Stimulated activated naive CD8-positive, alpha-beta T cell treated with anti-CD3 and anti-CD28 coated beads, Interleukin-15, amount 100 ng/mL, for 72 hours (primary cell): ENCODE measurements around the gene PUDP.

Experiments
- ATAC-seq: fragments of 150-1000 bp; cut with Tn5 transposase; 2 replicates; pipeline ENCODE4 v1.10.0; 2021; ENCODE audit warnings: mild to moderate bottlenecking, moderate library complexity
- DNase-seq, 2 donors: peaks; one replicate each; pipeline ENCODE4 v3.0.0; 2021 to 2022
- H3K27ac Mint-ChIP-seq, 2 donors: one replicate each; pipeline ENCODE4 v1.8.0; 2022; ENCODE audit warnings: mild to moderate bottlenecking in 2 of 2, mixed read lengths in 2 of 2, moderate library complexity in 2 of 2
- H3K27me3 Mint-ChIP-seq: one replicate; pipeline ENCODE4 v1.8.0; 2022; ENCODE audit warnings: mixed read lengths
- H3K4me1 Mint-ChIP-seq: one replicate; pipeline ENCODE4 v1.8.0; 2022; ENCODE audit warnings: mild to moderate bottlenecking, mixed read lengths
- H3K4me3 Mint-ChIP-seq, 2 donors: one replicate each; pipeline ENCODE4 v1.8.0; 2022; ENCODE audit warnings: mild to moderate bottlenecking in 2 of 2, mixed read lengths in 2 of 2, moderate library complexity in 1 of 2
- H3K9me3 Mint-ChIP-seq, 2 donors: one replicate each; pipeline ENCODE4 v1.8.0; 2022; ENCODE audit warnings: mixed read lengths in 2 of 2

PUDP gene

GRCh38 chrX:7132335-7133049, 15.5 kb downstream of the PUDP start:
- no peak for DNase-seq
- Mint-ChIP-seq H3K9me3 (no peaks in the 10 kb centered on the region), H3K4me3 (peak overlapping the region in 1 of 2 donors; percentile 61), H3K27me3 (no peaks in the 10 kb centered on the region), H3K4me1 (peaks cover 10% of the 10 kb centered on the region), H3K27ac (peak overlapping the region in 1 of 2 donors; percentile 75)
- ATAC-seq: peak; percentile 79

GRCh38 chrX:7131621-7132020, 16.3 kb downstream of the PUDP start:
- no peak overlapping the region for H3K4me3 Mint-ChIP-seq
- H3K27ac Mint-ChIP-seq: no peak overlapping the region
- no peak for ATAC-seq
- H3K4me1 Mint-ChIP-seq: peaks cover 10% of the 10 kb centered on the region
- DNase-seq: no peak
- H3K9me3 Mint-ChIP-seq: no peaks in the 10 kb centered on the region
- H3K27me3 Mint-ChIP-seq: no peaks in the 10 kb centered on the region

- DNase-seq (no peak), ATAC-seq (no peak)
- Mint-ChIP-seq H3K9me3 (no peaks in the 10 kb centered on the region), H3K27me3 (no peaks in the 10 kb centered on the region), H3K4me3 (no peak overlapping the region), H3K27ac (no peak overlapping the region), H3K4me1 (no peaks in the 10 kb centered on the region)
Observed at GRCh38 chrX:7127056-7127455, 20.9 kb downstream of the PUDP start.

DNA sequence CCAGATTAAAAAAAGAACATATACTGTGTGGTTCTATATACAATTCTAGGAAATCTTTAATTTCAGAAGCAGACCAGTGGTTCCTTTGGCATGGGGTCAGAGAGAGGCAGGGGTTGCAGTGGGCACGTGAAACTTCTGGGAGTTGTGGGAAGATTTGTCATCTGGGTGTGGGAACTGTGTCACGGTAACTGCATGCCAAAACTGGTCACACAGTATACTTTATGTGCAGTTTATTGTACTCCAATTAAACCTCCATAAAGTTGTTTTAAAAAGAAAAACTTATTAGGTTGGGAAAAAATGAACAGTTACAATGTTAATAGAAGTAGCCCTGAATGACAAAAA, 27.1 kb downstream of the PUDP start:
- Mint-ChIP-seq H3K4me3 (no peak overlapping the region), H3K9me3 (no peaks in the 10 kb centered on the region), H3K27me3 (no peaks in the 10 kb centered on the region), H3K4me1 (peaks cover 11% of the 10 kb centered on the region), H3K27ac (peak overlapping the region in 1 of 2 donors; percentile 42)
- DNase-seq (no peak), ATAC-seq (no peak)

DNA sequence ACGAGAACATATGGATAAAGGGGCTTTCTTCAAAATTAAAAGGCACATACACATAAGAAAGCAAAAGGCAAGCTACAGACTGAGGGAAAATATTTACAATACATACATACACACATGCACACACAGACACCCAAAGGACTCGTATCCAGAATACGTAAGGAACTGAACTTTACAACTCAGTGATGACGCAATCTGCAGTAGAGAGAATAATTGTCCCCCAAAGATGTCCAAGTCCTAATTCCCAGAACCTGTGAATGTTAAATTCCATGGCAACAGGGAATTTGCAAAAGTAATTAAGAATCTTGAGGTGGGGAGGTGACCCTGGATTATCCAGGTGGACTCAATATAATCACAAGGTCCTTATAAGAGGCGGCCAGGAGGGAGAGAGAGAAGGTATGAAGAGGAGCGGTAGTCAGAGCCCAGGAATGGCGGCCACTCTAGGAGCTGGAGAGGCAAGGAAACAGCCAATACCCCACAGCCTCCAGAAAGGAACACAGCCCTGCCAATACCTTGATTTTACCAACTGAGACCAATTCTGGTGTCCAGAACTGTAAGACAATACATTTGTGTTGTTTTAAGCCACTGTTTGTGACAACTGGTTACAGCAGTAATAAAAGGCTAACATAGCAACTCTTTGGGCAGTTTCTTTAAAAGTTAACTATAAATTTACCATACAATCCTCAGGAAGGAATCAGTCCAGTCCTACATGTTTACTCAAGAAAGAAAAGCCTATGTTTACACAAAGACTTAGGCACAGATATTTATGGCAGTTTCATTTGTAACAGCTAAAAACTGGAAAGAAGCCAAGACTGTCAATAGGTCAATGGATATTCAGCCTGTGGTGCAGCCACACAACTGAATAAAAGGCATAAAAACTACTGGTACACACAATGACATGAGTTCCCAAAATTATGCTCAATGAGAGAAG, 27.7 kb downstream of the PUDP start:
- H3K9me3 Mint-ChIP-seq: no peaks in the 10 kb centered on the region
- peak overlapping the region in 1 of 2 donors; percentile 30 for H3K27ac Mint-ChIP-seq
- H3K4me3 Mint-ChIP-seq: no peak overlapping the region
- no peaks in the 10 kb centered on the region for H3K27me3 Mint-ChIP-seq
- H3K4me1 Mint-ChIP-seq: peaks cover 16% of the 10 kb centered on the region
- DNase-seq: no peak
- ATAC-seq: no peak

GRCh38 chrX:7117587-7117986, 30.4 kb downstream of the PUDP start:
- DNase-seq (no peak), ATAC-seq (no peak)
- no peaks in the 10 kb centered on the region for H3K27me3 Mint-ChIP-seq
- H3K27ac Mint-ChIP-seq: peak overlapping the region in 1 of 2 donors; percentile 52
- no peak overlapping the region for H3K4me3 Mint-ChIP-seq
- no peaks in the 10 kb centered on the region for H3K9me3 Mint-ChIP-seq
- peaks cover 16% of the 10 kb centered on the region for H3K4me1 Mint-ChIP-seq

- Mint-ChIP-seq H3K27ac (no peak overlapping the region), H3K27me3 (no peaks in the 10 kb centered on the region), H3K4me1 (peaks cover 18% of the 10 kb centered on the region), H3K9me3 (no peaks in the 10 kb centered on the region), H3K4me3 (no peak overlapping the region)
- no peak for DNase-seq
- ATAC-seq: no peak
Observed at GRCh38 chrX:7116081-7116480, 31.9 kb downstream of the PUDP start.

GRCh38 chrX:7115557-7115956, 32.4 kb downstream of the PUDP start:
- no peak overlapping the region for H3K27ac Mint-ChIP-seq
- H3K4me3 Mint-ChIP-seq: no peak overlapping the region
- ATAC-seq (no peak), DNase-seq (no peak)
- no peaks in the 10 kb centered on the region for H3K27me3 Mint-ChIP-seq
- peaks cover 23% of the 10 kb centered on the region for H3K4me1 Mint-ChIP-seq
- H3K9me3 Mint-ChIP-seq: no peaks in the 10 kb centered on the region

GRCh38 chrX:7112071-7112470, 35.9 kb downstream of the PUDP start:
- DNase-seq (no peak), ATAC-seq (no peak)
- no peak overlapping the region for H3K4me3 Mint-ChIP-seq
- no peak overlapping the region for H3K27ac Mint-ChIP-seq
- H3K27me3 Mint-ChIP-seq: no peaks in the 10 kb centered on the region
- peaks cover 34% of the 10 kb centered on the region for H3K4me1 Mint-ChIP-seq
- no peaks in the 10 kb centered on the region for H3K9me3 Mint-ChIP-seq

- no peak overlapping the region for H3K4me3 Mint-ChIP-seq
- H3K27me3 Mint-ChIP-seq: no peaks in the 10 kb centered on the region
- DNase-seq (no peak), ATAC-seq (no peak)
- no peak overlapping the region for H3K27ac Mint-ChIP-seq
- H3K9me3 Mint-ChIP-seq: no peaks in the 10 kb centered on the region
- peaks cover 32% of the 10 kb centered on the region for H3K4me1 Mint-ChIP-seq
Observed at GRCh38 chrX:7111518-7111917, 36.4 kb downstream of the PUDP start.

GRCh38 chrX:7110821-7111276, 37.1 kb downstream of the PUDP start:
- Mint-ChIP-seq H3K4me3 (peak overlapping the region in 1 of 2 donors; percentile 37), H3K4me1 (peaks cover 30% of the 10 kb centered on the region)

DNA sequence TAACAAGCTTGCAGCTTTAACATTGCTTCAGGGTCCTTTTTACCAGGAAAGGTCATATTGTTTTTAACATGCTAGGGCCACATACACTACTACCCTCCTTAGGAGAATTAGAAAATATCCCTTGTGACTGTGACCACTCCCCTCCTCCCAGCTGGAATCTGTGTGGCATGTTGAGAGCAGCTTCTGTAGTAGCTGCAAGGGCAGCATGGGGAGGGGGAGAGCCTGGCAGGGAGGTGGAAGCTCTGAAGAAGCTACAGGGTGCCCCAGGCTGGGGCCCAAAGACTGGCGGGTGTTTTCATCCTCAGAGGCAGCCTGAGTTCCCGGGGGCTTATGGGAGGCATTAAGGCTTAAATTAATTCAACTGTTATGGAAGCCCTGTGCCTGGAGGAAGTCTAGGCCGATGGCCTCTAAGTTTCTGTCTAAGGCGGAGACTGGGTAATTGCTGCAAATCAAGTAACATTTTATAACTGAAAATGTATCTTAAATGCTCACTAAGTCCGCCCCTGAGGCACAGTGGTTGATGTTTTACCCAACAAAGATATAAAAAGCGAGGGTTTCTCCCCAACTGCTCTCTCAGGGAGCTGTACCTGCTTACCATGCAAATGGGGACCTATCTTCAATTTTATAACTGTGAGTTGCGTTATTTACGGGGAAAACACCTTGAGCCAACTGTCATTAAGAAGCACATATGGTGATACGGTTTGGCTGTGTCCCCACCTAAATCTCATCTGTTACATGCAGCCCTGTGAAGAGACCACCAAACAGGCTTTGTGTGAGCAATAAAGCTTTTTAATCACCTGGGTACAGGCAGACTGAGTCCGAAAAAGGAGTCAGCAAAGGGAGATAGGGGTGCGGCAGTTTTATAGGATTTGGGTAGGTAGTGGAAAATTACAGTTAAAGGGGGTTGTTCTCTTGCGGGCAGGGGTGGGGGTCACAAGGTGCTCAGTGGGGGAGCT, 37.8 kb downstream of the PUDP start:
- ATAC-seq: no peak
- no peak for DNase-seq
- peak overlapping the region in 1 of 2 donors; percentile 37 for H3K4me3 Mint-ChIP-seq
- H3K27ac Mint-ChIP-seq: no peak overlapping the region
- no peaks in the 10 kb centered on the region for H3K27me3 Mint-ChIP-seq
- no peaks in the 10 kb centered on the region for H3K9me3 Mint-ChIP-seq
- H3K4me1 Mint-ChIP-seq: peaks cover 25% of the 10 kb centered on the region

More at GRCh38 chrX:7110821-7111276, 37.1 kb downstream of the PUDP start:
- H3K27me3 Mint-ChIP-seq: no peaks in the 10 kb centered on the region
- ATAC-seq: no peak
- no peak overlapping the region for H3K27ac Mint-ChIP-seq
- no peaks in the 10 kb centered on the region for H3K9me3 Mint-ChIP-seq
- DNase-seq: no peak

DNA sequence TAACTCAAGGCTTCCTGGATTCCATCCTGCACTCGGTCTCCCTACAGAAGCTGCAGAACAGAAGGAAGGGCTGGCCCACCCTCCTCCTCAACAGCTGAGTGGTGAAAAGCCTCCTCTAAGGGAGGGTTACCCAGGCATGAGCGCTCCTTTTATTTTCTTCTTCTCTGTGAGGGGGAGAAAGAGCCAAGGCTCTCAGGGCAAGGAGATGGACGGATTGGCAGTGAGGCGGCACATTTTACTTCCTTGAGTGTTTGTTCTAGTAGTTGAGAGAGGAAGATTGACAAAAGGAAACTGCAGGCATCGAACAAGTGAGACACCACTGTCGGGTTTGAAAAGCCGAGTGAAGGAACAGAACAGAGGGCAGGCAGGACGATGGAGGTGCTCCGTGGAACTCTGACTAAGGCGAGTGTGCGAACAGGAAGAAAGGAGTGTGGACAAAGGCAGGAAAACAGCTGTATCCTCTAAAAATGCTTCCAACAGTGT, 38.9 kb downstream of the PUDP start:
- Mint-ChIP-seq H3K9me3 (no peaks in the 10 kb centered on the region), H3K4me1 (peaks cover 25% of the 10 kb centered on the region), H3K27me3 (no peaks in the 10 kb centered on the region), H3K27ac (peak overlapping the region; percentile 68 to 90), H3K4me3 (peak overlapping the region; percentile 1 to 55)
- ATAC-seq (no peak), DNase-seq (no peak)

GRCh38 chrX:7108030-7108429, 39.9 kb downstream of the PUDP start:
- DNase-seq (no peak), ATAC-seq (no peak)
- peaks cover 25% of the 10 kb centered on the region for H3K4me1 Mint-ChIP-seq
- H3K4me3 Mint-ChIP-seq: no peak overlapping the region
- H3K27me3 Mint-ChIP-seq: no peaks in the 10 kb centered on the region
- H3K27ac Mint-ChIP-seq: no peak overlapping the region
- no peaks in the 10 kb centered on the region for H3K9me3 Mint-ChIP-seq

DNA sequence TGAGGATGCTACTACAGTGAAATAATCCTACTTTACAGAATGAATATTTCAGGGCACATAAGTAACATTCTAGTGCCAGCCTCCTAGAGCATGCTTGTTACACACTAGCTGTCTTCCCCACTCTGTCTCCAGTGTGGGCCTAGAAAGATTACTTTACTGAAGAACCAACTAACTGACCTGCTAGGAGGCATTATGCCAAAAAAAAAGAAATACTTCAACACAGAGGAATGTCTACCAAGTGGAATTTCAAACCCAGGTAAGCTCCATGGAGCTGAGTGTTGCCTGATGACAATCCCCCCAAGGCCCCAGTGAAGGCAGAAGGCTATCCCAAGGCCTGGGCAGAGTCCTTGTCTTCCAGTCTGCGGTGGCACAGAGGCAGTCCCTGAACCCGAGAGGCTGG, 41.3 kb downstream of the PUDP start:
- H3K4me1 Mint-ChIP-seq: peaks cover 25% of the 10 kb centered on the region
- H3K27ac Mint-ChIP-seq: no peak overlapping the region
- no peak for DNase-seq
- no peak overlapping the region for H3K4me3 Mint-ChIP-seq
- no peaks in the 10 kb centered on the region for H3K9me3 Mint-ChIP-seq
- no peak for ATAC-seq
- H3K27me3 Mint-ChIP-seq: no peaks in the 10 kb centered on the region
